CD4-positive, alpha-beta T cell treated with Interleukin-4 for 4 hours (primary cell): ENCODE data around the gene DUSP16.
"Not testable (repeated sequence)": the region's sequence is repeated elsewhere in the genome, so short reads cannot be mapped to it uniquely, and the experiment has no call there.

Experiments used
- DNase-seq: peaks from one replicate; pipeline ENCODE4 v3.0.0-alpha.2; 2020

The DUSP16 gene, protein sequence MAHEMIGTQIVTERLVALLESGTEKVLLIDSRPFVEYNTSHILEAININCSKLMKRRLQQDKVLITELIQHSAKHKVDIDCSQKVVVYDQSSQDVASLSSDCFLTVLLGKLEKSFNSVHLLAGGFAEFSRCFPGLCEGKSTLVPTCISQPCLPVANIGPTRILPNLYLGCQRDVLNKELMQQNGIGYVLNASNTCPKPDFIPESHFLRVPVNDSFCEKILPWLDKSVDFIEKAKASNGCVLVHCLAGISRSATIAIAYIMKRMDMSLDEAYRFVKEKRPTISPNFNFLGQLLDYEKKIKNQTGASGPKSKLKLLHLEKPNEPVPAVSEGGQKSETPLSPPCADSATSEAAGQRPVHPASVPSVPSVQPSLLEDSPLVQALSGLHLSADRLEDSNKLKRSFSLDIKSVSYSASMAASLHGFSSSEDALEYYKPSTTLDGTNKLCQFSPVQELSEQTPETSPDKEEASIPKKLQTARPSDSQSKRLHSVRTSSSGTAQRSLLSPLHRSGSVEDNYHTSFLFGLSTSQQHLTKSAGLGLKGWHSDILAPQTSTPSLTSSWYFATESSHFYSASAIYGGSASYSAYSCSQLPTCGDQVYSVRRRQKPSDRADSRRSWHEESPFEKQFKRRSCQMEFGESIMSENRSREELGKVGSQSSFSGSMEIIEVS

DNA sequence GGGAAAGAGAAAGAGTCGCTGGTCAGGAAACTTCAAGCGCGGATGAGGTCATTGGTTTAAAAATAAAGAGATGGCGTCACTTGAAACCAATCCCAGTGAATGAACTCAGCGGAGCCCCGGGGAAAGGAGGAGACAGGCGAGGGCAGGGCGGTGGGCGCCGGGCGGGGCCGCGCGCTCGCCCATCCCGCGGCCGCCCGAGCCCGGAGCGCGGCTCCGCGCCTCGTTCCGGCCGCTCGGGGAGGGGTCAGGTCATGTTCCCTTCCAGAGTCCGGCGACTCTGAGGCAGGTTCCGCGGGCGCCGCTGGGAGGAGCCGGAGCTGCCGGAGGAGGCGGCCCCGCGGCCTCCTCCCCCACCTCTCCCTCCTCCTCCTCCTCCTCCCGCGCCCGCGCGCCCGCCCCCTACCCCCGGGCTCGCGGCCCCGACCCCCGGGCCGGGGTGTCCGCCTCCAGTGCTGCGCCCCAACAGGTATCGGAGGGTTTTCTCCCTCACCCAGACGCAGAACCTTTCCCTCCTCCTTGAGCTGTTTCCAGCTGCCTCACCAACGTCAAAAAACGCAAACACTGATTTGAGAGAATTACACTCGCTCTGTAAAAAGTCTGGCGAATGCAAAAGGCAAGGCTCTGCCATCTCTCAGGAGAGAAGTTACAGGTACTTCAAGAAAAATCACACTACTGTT is at the start of gene DUSP16:
TSS of gene DUSP16 (minus strand) at position 279 of the 677 bp plus-strand sequence. CDS start 41,765 bp downstream, outside the sequence.
- DNase-seq, result peak; percentile 87

DNA sequence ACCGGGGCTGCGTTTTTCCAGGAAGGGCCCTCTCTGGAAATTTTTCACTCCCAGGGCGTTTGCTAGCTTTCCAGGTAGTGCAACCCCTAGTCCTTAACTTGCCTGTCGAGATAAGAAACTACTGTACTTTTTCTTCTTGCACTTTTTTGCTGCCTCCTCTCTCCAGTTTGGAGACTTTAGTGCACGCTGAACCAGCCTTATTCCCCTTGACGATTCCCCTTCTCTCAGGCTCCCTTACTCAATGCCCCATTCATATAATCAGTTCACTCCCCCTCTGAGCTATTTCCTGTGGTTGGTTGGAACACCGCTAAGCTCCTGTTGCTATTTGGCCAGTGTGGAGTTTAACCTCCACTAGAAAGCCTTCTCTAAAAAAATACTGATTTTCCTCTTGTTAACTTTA is 49.7 kb upstream of the DUSP16 start:
- DNase-seq, result peak; percentile 30

DNA sequence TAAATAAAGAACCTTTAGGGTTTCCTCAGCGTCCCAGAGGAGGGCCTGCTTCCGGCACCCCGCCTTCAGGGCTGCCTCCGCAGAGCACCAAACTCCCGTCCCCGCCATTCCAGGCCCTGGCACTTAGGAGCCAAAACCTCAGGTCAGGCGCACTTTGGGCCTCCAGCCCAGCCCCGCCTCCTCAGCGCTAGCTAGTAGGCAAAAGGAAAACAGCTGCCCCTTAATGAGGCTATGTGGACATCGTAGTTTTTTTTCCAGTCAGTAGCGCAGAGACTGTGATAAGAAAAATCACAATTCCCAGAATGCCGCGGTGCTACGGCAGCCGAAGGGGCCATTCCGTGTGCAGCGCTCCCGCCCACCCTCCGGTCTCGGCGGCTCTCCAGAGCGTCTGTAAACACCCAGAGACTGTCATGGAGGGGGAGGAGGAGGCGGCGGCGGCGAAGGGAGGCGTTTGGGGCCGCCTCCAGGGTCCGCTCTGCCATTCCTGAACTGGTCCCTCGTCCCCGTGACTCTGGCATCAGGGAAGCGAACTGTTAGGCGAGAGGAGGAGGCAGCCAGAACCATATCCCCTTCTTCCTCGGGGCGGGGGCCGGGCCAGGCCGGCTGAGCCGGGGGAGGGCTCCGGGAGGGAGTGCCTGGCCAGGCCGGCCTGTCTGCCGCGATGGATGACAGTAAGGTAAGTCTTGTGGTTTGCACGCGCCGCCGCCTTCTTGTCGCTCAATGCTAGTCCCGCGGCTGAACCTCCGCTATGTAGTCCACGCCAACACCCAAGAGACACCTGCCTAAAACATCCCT is 49.0 kb upstream of the DUSP16 start, which contains the start of gene CREBL2:
TSS of gene CREBL2 (plus strand) at position 365 of the 795 bp plus-strand sequence. CDS start at position 662, 297 bp downstream.
- peak; percentile 91 for DNase-seq

DNA sequence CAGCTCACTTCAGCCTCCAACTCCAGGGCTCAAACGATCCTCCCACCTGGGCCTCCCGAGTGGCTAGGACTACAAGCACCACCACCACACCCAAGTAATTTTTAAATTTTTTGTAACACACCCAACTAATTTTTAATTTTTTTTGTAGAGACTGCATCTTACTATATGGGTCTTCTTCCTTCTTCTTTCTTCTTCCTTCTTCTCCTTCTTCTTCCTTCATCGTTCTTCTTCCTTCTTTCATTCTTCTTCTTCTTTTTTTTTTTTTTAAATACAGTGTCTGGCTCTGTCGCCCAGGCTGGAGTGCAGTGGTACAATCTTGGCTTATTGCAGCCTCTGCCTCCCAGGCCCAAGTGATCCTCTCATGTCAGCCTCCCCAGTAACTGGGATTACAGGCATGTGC is 48.0 kb upstream of the DUSP16 start:
- no peak for DNase-seq

DNA sequence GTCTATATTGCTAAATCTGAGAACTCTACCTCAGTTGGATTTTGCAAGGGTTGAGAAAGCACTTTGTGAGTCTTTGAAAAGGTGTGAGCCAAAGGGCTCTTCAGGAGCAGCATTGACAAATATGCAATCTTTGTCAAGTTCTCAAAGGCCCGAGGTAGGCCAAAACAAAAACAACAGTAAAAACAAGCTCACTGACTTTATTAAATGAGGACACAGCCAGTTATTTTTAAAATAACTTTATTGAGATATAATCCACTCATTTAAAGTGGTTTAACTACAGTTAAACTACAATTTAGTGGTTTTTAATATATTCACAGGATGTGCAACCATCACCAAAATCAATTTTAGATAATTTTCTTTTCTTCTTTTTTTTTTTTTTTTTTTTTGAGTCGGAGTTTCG is 47.0 kb upstream of the DUSP16 start:
- DNase-seq, result no peak

DNA sequence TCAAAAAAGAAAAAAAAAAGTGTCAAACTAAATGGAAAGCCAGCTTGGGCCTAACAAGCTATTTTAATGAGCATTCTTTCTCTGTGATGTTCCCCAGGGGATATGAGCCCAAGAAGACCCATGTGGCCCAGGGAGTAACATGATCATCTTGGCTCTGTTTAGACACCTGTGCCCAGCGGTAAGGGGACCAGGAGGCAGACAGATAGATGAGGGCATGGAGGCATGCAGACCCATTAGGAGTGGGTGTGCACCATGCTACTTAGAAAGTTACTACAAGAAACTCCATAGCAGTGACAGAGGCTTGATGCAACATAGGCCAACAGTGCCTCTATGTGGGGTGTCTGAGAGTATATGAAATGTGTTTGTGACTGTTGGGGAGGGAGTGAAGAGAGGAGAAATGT is 45.9 kb upstream of the DUSP16 start:
- no peak for DNase-seq

DNA sequence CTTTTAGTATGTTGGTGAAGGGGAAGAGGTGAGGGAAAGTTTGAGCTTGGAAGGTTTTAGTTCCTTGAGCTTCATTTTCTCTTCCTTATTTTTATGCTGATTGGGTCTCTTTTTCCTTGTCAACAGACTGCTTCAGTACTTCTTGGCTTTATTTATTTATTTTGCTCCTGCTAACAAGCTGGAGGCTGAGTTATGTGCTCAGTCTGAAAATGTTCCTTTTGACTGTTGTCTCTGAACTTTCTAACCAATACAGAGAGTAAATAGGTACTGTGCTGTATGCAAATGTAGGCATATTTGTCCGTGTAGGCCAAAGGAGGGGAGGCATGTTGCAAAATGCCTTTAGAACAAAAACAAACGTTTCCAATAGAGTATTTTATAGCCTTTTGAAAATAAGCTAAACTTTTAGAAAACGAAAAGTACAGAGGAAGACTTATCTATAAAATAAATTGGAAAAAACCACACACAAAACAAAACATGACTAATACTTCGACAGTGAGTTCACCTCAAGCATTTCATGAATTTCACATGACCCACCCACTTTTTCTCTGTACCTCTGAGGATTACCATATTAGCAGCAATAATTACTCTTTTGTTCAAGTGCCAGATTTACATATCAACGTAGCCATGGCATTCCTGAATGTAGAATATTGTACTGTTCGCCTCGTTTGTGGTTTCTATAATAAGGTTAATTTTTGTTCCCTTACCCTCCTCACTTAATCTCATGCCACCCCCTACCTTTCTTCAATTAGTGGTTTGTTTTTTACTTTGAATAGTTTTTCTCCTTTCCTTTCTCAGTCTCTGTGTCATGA is 44.3 kb upstream of the DUSP16 start:
- peak; percentile 34 for DNase-seq

DNA sequence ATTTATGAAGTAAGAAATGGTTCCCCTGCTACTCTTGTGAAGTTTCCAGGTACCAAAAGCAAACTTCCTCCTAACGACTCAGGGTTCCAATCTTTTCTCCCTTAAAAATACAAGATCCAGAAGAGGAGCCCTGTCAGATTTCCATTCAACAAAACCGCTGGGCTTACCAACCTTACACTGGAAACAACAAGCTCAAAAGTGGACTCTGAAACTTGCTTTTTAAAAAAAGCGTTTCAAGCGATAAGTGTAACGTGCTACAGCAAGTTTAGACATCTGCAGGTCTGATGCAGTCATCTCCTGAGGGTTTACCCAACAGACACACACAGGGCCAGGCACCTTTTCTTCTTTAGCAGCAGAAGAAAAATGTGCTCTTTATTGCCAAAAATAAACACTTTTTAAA is 42.1 kb upstream of the DUSP16 start:
- no peak for DNase-seq

DNA sequence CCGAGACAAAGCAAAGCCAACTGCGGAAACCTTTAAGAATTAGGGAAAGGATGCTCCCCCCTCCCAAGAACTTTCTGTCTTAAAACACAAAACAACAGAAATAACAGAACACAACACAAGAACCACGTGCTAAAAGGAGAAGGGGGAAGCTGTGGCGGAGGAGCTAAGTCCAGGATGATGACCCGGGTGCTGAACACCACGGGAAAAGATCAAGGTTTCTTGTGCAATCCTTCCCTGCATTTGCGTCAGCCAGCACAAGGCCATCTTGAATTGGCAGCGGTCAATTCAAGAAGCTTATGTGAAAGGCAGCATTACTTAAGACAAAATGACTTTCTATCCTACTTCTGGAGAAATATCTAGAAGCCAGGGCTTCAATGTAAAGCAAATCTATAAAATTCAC is 38.0 kb upstream of the DUSP16 start:
- no peak for DNase-seq

DNA sequence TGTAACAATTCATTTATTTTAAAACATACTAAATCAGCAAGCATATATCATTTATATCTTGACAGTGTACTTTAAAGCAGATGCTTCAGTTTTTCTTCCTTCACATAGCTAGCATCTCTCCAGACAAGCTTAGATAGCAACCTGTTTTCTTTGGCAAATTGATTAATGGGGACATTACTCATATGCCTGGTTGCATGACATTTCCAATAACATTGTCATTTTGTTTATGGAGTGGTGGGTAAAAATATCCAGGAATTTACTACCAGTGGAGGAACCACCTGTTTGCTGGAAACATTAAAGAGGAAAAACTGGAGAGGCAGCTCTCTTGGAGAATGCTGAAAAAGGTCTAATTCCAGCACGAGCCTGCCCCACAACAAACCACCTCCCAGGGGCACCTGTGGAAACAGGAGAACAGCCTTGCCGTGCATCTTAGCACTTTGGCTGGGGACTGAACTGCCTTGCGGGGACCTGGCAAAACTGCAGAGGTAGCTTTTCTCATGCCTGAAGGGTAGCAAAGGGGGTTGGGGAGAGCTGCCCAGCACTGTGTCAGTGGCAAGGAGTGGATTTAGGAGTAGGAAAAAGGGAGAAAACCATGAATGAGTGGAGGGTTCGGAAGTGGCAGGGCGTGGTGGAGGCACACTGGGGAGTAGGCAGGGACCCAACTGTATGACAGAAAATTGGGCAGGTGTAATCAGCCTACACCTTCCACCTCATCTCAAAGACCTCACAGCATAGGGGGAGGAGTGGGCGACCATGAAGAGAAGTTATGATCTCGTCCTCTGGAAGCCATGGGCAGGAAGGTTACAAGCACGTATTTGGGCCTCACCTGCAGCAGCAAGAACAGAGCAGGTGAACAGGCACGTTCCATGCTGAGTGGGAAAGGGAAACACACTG is 37.3 kb upstream of the DUSP16 start:
- DNase-seq, result no peak

DNA sequence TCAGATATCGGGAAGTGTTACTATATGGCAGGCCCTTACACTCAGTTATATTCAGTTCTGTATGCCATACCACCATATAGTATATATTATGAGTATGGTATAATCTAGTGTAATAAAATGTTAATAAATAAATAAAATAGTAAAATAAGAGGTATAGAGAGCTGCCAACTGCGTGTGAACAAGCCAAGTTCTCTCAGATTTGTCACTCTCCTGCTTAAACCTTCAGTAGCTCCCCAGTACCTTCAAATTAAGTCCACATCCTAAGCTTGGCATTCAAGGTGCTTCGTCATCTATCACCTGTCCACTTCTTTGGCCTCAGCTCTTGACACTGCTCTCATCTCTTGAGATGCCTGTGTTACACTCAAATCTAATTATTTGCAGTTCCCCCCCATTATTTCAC is 36.2 kb upstream of the DUSP16 start:
- no peak for DNase-seq

DNA sequence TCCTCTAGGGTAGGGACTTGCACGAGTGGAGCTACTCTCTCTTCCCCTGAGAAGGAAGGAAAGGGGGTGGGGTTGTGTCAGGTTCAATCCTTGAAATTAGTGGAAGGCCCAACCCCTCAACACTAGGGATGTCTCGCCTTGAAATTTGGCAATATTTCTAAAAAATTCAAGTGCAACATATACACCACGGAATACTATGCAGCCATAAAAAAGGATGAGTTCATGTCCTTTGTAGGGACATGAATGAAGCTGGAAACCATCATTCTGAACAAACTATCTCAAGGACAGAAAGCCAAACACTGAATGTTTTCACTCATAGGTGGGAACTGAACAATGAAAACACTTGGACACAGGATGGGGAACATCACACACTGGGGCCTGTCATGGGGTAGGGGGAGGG is 33.9 kb upstream of the DUSP16 start:
- DNase-seq, result not testable (repeated sequence)

DNA sequence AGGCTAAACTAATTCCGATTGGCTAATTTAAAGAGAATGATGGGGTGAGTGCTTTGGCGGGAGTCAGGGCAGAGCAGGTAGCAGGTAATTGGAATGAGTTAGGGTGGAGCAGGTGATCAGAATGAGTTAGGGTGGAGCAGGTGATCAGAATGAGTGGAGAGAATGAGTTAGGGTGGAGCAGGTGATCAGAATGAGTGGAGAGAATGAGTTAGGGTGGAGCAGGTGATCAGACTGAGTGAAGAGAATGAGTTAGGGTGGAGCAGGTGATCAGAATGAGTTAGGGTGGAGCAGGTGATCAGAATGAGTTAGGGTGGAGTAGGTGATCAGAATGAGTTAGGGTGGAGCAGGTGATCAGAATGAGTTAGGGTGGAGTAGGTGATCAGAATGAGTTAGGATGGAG is 33.3 kb upstream of the DUSP16 start:
- not testable (repeated sequence) for DNase-seq

DNA sequence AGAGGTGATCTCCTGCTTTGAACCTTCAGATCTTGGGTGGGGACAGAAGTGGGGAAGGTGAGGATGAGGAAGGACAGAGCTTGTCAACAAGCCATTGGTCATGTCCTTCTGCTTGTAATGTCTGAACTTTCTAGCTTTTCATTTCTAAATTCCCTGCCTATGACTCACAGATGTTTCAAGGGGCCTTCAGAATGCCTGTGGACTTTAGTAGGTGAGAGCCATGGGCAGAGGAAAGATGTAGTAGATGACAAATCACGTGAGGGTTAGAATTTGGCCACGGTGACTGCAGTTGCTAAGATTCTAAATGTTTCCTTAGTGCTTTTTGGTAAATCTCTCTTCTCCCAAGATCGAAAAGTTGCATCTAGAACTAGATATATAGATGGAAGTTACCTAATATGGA is 30.3 kb upstream of the DUSP16 start:
- no peak for DNase-seq

DNA sequence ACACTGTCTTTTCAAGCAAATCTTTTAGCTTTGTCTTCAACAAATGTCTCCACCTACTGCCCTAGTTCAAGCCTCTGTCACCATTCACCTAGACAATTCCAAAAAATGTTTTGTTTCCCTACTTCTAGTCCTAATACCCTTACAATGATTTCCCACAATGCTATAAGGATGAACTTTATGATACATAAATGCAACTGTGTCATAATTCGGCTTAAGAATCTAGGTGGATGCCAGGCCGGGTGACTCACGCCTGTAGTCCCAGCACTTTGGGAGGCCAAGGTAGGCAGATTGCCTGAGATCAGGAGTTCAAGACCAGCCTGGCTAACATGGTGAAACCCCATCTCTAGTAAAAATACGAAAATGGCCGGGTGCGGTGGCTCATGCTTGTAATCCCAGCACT is 28.3 kb upstream of the DUSP16 start:
- no peak for DNase-seq

DNA sequence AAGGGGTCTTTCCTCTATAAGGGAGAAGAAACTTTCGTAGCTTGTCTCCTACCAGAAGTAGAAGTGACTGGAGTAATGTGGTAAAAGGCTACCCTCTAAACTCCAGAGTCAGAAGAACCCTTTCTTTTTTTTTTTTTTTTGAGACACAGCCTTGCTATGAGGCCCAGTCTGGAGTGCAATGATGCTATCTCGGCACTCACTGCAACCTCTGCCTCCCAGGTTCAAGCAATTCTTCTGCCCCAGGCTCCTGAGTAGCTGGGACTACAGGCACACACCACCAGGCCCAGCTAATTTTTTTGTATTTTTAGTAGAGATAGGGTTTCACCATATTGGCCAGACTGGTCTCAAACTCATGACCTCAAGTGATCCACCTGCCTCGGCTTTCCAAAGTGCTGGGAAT is 25.8 kb upstream of the DUSP16 start:
- not testable (repeated sequence) for DNase-seq

DNA sequence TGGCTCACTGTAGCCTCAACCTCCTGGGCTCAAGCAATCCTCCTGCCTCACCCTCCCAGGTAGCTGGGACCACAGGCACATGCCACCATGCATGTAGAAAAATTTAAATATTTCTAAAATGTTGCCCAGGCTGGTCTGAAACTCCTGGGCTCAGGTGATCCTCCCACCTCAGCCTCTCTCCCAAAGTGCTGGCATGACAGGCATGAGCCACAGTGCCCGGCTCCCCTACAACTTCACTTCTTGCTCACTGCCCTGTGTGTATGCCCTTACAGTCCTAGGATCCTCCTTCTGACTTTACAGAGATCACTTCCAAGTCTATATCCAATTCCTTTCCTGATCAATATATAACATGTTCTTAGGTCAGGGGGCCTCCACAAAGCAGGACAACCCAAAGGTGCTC is 25.2 kb upstream of the DUSP16 start:
- no peak for DNase-seq

DNA sequence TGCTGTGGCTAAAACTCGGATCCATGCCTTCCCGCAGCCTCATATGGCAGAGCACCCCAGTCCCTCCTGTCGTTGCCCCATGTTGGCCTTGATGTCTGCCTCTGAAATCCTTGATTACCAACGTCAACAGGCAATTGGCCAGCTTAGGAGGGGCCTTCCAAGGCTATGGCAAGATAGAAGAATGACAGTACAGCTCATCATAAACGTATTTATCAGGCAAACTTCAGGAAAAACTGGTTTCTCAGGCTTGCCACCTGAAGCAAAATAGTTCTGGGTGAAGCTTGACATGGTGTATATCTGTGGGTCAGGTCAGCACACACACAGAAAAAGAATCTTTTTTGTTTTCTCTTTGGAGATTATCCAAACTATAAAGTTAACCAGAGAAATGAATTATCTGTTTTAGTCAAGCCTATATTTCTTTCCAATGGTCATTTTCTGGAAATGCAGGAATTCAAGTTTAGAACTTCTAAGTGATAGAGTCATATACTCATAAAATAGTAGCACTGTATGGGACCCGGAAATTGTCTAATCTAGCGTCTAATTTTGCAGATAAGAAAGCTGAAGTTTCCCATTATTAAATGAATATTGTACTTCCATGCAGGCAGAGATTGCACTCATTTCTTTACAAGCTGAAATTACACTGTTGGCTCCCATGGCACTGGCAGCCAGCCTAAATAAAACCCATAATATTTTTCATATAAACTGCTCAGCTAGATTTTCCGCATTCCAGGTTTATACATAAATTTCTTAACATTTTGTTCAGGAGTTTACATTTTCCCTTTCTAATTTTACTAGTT is 24.4 kb upstream of the DUSP16 start:
- no peak for DNase-seq

DNA sequence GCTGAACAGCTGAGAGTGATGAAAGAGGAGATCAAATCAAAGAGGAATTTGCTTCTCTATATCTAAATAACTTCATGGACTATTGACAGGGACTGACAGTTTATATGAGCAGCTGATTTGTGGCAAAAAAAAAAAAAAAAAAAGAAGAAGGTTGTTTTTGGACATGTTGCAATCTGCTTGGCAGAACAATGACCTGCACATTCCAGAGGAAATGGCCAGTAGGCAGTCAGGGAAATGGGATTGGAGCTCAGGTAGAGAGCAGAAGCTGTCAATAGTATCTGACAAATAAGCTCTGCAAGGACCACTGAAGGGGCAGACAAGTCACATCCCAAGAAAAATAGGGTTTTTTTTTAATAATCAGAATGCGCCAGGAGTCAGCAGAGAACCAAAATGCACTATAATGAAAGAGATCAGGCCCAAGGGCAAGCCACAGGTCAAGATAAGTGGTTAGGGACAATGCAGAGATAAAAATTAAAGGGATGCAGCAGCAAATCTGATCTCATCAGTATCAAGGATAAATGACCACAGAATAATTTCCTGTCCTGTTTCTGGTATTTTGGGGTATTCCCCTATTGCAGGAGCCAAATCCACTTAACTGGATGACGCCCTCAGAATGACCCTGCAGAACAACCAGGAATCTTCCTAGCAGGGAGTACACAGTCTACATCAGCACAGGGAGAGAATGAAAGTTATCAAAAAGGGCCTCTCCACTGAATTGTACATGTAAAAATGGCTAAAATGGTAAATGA is 22.6 kb upstream of the DUSP16 start:
- no peak for DNase-seq
